ENCODE data around the gene TMEM126A. TPM values are rescaled to one million over a fixed set of nuclear protein-coding genes. Genes with fewer than 3 reads are reported as not detected.
"Not testable (repeated sequence)": the region's sequence is repeated elsewhere in the genome, so short reads cannot be mapped to it uniquely, and the experiment has no call there.

Gene TMEM126A
- total RNA-seq, 6 donors from 2014 or later, result 7.4 to 27.0 (median 17.4) TPM

DNA sequence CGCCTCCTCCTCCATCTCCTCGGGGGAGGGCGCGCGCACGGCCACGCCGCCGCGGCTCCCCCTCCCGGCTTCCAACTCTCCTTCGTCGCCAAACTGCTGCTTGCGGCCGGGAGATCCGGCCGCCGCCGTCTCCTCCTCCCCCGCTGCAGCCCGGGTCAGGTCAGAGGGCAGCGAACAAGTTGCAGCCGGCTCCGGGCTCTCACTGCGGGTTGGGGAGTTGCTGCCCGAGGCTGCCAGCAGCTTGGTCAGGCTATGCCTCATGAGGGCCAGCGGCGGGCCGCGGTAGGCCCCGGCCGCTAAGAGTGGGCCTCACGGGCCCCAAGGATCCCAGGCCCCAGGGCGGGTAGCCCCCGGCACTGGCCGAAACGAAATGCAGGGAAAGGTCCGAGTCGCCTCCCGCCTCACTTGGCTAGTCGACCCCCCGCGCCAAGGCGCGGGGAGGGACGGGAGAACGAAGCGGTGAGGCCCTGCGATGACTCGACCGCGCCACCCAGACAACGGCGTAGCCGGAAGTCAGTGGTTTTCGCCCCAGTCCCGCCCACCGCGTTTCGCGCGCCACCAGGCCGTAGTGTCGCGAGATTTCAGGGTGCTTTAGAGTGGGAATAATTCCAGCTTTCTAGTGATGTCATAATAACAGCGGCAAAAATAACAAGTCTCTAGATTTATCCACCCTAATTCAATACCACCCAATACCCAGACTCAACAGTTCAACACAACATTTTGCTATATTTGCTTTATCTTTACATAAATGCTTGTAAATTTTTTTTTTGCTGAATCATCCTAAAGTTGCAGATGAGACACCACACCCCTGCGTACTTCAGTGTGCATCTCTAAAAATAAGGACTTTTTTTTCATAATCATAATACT, 17.1 kb downstream of the TMEM126A start, which contains the start of gene CREBZF:
TSS of gene CREBZF (minus strand) at position 515 of the 867 bp plus-strand sequence. CDS start at position 261, 254 bp downstream.
- peak; percentile 97 to 98 for ATAC-seq (ENCODE audit: low FRiP score in 2 of 2)
- Histone ChIP-seq H3K36me3 (peaks cover 0 to 31% (median 3%) of the 10 kb centered on the region in 4 donors), H3K27me3 (no peaks in the 10 kb centered on the region), H3K4me3 (peak within 1 kb of the TSS; percentile 55 to 95 (median 79)), H3K4me1 (peaks cover 29 to 38% (median 31%) of the 10 kb centered on the region in 4 donors), H3K9me3 (no peaks in the 10 kb centered on the region), H3K27ac (peak within 1 kb of the TSS; percentile 92 to 100 (median 97))
- peak; percentile 91 to 98 for DNase-seq
- WGBS, 2 donors, result 1% methylated on average over 19 to 49 of the region's 67 CpGs
- TF ChIP-seq POLR2A (IDR thresholded peaks at IDR 0.05), result peak; percentile 87 to 99 (median 98)
- peak in 1 of 4 donors; percentile 46 for TF ChIP-seq EP300 (IDR thresholded peaks at IDR 0.05)
- peak in 2 of 6 experiments; percentile 27 to 32 for TF ChIP-seq CTCF (IDR thresholded peaks at IDR 0.05)
- peak; percentile 95 to 98 for TF ChIP-seq POLR2AphosphoS5 (IDR thresholded peaks at IDR 0.05)

GRCh38 chr11:85665733-85666132, 18.0 kb downstream of the TMEM126A start:
- no peak overlapping the region for H3K4me3 ChIP-seq

GRCh38 chr11:85666687-85667086, 18.9 kb downstream of the TMEM126A start:
- Histone ChIP-seq H3K4me1 (peaks cover 15 to 21% (median 17%) of the 10 kb centered on the region in 4 donors), H3K27ac (no peak overlapping the region), H3K27me3 (no peaks in the 10 kb centered on the region), H3K4me3 (no peak overlapping the region), H3K36me3 (peaks cover 0 to 14% (median 0%) of the 10 kb centered on the region in 4 donors), H3K9me3 (no peaks in the 10 kb centered on the region)
- TF ChIP-seq POLR2AphosphoS5 (IDR thresholded peaks at IDR 0.05) (no peak), EP300 (IDR thresholded peaks at IDR 0.05) (no peak), CTCF (IDR thresholded peaks at IDR 0.05) (no peak), POLR2A (IDR thresholded peaks at IDR 0.05) (no peak)
- 79 to 83% methylated on average over 3 of the region's 3 CpGs for WGBS, 2 donors
- ATAC-seq (ENCODE audit: low FRiP score in 2 of 2) (no peak), DNase-seq (no peak)

More at GRCh38 chr11:85665733-85666132, 18.0 kb downstream of the TMEM126A start:
- Histone ChIP-seq H3K36me3 (peaks cover 0 to 22% (median 0%) of the 10 kb centered on the region in 4 donors), H3K27me3 (no peaks in the 10 kb centered on the region), H3K4me1 (peaks cover 24 to 29% (median 26%) of the 10 kb centered on the region in 4 donors), H3K27ac (peak overlapping the region in 1 of 4 donors; percentile 98), H3K9me3 (no peaks in the 10 kb centered on the region)
- ATAC-seq (ENCODE audit: low FRiP score in 2 of 2) (no peak), DNase-seq (no peak)
- TF ChIP-seq CTCF (IDR thresholded peaks at IDR 0.05) (no peak), EP300 (IDR thresholded peaks at IDR 0.05) (no peak), POLR2A (IDR thresholded peaks at IDR 0.05) (no peak), POLR2AphosphoS5 (IDR thresholded peaks at IDR 0.05) (no peak)
- 74% methylated on average over 5 of the region's 5 CpGs for WGBS, 2 donors

DNA sequence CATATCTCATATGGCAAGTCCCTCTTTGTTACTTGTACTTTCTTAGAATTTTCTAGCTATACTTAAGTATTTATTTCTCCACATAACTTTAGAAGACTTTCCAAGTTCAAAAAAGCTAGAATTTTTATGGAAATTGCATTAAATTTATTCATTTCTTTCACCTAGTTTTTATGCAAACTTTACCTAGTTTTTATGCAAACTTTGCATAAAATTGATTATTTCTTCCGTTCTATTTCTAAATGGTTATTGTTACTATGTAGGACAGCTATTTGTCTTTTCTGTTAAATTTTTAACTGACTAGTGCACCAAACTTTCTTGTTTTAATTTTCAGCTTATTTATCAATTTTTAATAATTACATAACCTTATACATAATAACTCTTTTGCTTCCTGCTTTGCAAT, 20.4 kb downstream of the TMEM126A start:
- Histone ChIP-seq H3K4me1 (peaks cover 1 to 6% (median 3%) of the 10 kb centered on the region in 4 donors), H3K27me3 (no peaks in the 10 kb centered on the region), H3K4me3 (no peak overlapping the region), H3K9me3 (no peaks in the 10 kb centered on the region), H3K36me3 (no peaks in the 10 kb centered on the region), H3K27ac (no peak overlapping the region)
- WGBS, 2 donors, result 79 to 89% methylated on average over 1 of the region's 1 CpG
- DNase-seq (no peak), ATAC-seq (ENCODE audit: low FRiP score in 2 of 2) (no peak)
- TF ChIP-seq POLR2A (IDR thresholded peaks at IDR 0.05), result no peak
- TF ChIP-seq POLR2AphosphoS5 (IDR thresholded peaks at IDR 0.05), result no peak
- no peak for TF ChIP-seq CTCF (IDR thresholded peaks at IDR 0.05)
- no peak for TF ChIP-seq EP300 (IDR thresholded peaks at IDR 0.05)

DNA sequence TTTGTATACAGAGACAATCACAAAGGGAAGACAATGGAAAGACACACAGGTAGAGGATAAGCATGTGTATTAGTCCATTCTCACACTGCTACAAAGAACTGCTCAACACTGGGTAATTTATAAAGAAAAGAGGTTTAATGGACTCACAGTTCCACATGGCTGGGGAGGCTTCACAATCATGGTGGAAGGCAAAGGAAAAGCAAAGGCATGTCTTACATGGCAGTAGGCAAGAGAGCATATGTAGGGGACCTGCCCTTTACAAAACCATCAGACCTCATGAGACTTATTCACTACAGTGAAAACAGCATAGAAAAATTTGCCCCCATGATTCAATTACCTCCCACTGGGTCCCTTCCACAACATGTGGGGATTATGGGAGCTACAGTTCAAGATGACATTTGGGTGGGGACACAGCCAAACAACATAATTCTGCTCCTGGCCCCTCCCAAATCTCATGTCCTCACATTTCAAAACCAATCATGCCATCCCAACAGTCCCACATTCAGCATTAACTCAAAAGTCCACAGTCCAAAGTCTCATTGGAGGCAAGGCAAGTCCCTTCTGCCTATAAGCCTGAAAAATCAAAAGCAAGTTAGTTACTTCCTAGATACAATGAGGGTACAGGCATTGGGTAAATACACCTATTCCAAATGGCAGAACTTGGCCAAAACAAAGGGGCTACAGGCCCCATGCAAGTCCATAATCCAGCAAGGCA, 23.3 kb downstream of the TMEM126A start:
- DNase-seq; H3K27me3 ChIP-seq; H3K36me3 ChIP-seq; H3K27ac ChIP-seq; H3K9me3 ChIP-seq; ATAC-seq (ENCODE audit: low FRiP score in 2 of 2); H3K4me3 ChIP-seq; H3K4me1 ChIP-seq: not testable (repeated sequence)

Measured in upper lobe of left lung (tissue), 6 donors.